HG02852 (cell line): ENCODE data around the gene CNEP1R1.

ENCODE experiments used
- ATAC-seq: cut with Tn5 transposase; IDR thresholded peaks from one replicate; pipeline ENCODE4 v1.9.1; 2021; ENCODE audit warnings: mild to moderate bottlenecking, moderate library complexity; ENCODE audit not compliant: unreplicated experiment

Gene CNEP1R1

DNA sequence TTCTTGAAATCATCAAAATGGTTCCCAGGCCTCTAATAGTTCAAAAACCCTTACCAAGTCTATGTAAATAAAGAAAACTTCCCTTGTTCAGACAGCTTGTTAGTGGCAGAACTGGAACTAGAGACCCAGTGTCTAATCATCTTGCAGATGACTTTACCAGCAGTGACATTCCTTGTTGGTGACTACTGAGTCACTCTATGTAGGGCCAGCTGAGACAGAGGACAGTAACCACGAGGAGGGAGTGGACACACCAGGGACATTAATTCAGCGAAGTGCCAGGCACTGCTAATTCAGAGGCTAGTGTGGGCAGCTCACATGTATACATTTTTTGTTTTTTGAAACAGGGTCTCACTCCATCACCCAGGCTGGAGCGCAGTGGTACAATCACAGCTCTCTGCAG lies 34.6 kb downstream of the CNEP1R1 start:
- ATAC-seq, result no peak

DNA sequence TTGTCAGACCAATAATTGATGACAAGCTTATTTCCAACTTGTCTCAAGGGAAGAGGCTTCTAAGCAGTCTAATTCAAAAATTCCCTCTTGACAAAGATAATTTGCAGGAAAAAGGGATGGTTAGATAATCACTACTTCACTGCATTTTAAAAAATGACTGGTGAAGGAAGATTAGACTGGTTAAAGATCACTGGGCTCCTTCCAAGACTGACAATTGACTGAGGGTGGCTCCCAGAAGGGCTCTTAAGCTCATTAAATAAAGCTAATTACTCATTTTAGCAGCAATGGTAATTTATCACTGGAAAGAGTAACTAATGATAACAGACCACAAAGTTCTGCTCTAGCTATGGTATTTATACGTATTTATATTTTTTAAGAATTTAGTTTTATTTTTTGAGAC lies 36.3 kb downstream of the CNEP1R1 start:
- no peak for ATAC-seq

- ATAC-seq, result no peak
Measured at GRCh38 chr16:50065241-50065623, 40.2 kb downstream of the CNEP1R1 start.

- peak; percentile 82 for ATAC-seq
Measured at GRCh38 chr16:50065624-50066481, 40.8 kb downstream of the CNEP1R1 start, which contains the start of gene HEATR3. TSS of gene HEATR3 (plus strand) at chr16:50065970. CDS start at chr16:50066132, 162 bp downstream.

DNA sequence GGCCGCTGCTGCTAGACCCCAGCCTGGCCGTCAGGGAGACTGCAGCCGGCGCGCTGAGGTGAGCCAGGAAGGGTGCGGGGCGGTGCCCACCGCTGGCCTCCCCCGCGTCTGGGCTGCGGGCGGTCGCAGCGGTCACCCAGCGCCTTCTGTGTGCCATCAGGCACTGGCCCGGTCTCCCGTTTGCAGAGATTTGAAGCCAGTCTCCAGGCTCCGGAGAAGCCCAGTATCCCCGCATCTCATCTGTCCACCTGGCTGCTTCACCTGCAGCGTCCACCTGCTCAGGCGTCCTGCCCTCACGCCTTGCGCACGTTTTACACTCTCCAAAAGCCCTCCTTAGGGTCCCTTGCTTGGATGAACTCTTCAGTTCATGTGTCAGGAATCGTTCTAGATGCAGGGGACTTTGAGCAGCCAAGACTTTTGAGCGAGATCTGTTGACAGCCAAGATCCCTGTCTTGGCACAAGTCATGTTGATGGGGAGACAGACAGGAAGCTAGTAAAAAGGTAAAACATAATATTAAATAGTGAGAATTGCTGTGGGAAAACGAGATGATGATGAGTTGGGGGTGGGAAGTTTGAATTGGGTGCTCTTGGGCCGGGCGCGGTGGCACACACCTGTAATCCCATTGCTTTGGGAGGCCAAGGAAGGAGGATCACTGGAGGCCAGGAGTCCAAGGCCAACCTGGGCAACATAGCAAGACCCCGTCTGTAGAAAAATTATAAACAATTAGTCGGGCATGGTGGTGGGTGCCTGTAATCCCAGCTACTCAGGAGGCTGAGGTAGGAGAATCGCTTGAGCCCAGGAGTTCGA lies 41.7 kb downstream of the CNEP1R1 start:
- ATAC-seq, result peak; percentile 23

DNA sequence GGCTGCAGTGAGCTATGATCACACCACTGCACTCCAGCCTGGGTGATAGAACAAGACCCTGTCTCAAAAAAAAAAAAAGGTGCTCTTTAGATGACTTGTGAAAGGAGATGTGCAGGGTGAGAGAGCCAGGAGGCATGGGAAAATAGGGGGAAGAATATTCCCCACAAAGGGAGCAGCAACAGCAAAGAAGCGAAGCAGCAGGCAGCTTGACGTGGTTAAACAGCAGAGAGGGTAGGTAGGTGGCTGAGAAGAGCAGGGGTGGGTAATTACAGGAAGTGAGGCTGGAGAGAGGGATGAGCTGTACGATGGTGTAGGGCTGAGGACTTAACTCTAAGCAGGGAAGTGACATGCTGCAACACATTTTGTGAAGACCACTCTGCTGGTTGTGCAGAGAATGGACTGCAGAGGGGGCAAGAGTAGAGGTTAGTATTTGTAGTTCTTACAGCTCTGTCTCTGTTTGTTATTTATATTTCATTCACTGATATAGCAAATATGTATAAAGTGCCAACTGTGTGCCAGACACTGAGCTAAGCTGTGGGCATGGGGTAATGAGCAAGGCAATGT lies 42.3 kb downstream of the CNEP1R1 start:
- no peak for ATAC-seq

GRCh38 chr16:50068550-50068949 lies 43.5 kb downstream of the CNEP1R1 start:
- no peak for ATAC-seq

GRCh38 chr16:50069060-50069459 lies 44.0 kb downstream of the CNEP1R1 start:
- ATAC-seq, result no peak

- no peak for ATAC-seq
Measured at GRCh38 chr16:50071075-50071671, 46.1 kb downstream of the CNEP1R1 start.

GRCh38 chr16:50072730-50073129 lies 47.7 kb downstream of the CNEP1R1 start:
- ATAC-seq, result no peak

DNA sequence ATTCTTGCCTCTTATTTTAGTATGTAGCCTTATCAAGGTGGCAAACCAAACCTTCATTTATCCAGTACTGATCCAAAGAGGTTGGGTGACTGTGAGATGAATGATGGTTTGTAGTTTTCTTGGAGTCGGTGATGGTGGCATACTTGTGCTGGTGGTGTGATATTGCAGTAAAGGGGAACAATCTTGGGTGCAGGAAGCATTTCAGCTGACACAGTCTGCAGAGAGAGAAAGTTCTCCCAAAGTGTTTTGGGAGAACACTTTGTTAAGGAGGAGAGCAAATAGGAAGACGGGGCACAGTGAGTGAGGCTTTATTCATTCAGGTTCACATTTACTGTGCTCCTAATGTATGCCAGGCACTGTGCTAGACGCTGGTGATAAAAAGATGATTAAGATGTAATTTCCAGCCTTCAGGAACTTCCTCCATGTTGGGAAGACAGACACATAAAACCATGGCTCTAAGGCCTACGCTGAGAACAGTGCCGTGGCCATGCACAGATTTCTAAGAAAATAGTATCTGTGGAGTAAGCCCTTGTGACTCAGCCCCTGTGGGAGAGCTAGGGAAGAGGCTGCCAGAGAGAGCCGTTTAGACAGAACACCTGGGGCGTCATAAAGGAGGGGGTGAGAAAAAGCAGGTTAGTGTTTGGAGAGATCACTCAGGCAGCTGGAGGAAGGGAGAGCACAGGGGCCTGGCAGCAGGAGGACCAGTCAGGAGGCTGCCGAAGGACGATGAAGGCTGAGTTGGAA lies 54.5 kb downstream of the CNEP1R1 start:
- ATAC-seq, result no peak

DNA sequence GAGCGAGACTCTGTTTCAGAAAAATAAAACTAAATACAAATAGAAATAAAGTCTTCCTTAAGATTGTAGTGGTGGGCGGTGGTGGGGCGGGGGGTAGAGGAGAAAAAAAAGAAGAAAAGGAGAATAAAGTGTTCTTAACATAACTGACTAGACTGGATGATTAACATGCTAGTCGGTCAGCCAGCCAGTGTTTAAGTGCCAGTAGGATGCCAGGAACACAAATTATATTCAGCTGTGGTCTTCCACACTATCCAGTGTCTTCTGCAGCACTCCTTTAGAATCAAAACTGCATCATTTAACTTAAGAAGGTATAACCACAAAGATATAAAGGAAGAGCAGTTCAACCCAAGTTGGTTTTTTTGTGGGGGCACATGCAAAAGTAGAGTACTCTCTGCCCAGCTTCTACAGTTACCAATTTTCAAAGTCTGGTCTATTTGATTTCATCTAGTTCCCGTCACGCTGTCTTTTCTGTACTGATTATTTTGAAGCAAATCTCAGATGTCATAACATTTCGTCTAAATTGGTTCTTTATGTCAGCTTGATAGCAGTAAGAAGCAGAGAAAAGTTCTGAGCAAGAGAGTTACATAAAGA lies 56.5 kb downstream of the CNEP1R1 start:
- no peak for ATAC-seq

- no peak for ATAC-seq
Measured at GRCh38 chr16:50083996-50084395, 59.0 kb downstream of the CNEP1R1 start.

- no peak for ATAC-seq
Measured at GRCh38 chr16:50086176-50086575, 61.2 kb downstream of the CNEP1R1 start.
